GM12878 (cell line): ENCODE measurements around the gene MARCKSL1.

Experiments used
- BMI1 ChIP-seq: fragments of 450-650 bp; IDR thresholded peaks from 2 replicates; pipeline ENCODE4 v1.6.1; 2016; ENCODE audit warnings: mild to moderate bottlenecking, moderate library complexity, borderline replicate concordance
- CHD2 ChIP-seq: IDR thresholded peaks from 2 replicates; pipeline ENCODE4 v1.6.1; 2011; ENCODE audit warnings: low read depth, low read length, improper control_type of control experiment, borderline replicate concordance
- KAT2A ChIP-seq: conservative IDR thresholded peaks from 2 replicates; pipeline ENCODE4 v1.6.1; 2011; ENCODE audit warnings: low read depth, low read length; ENCODE audit not compliant: control insufficient read depth
- MYC ChIP-seq: IDR thresholded peaks from 2 replicates; pipeline ENCODE4 v1.6.1; 2011; ENCODE audit warnings: mild to moderate bottlenecking, low read length, moderate library complexity, inconsistent platforms; ENCODE audit not compliant: insufficient read depth, insufficient replicate concordance, insufficient read length, severe bottlenecking
- ZBTB11 ChIP-seq: fragments of 450-650 bp; formaldehyde crosslinking; IDR thresholded peaks from 2 replicates; pipeline ENCODE4 v1.5.0; 2022; ENCODE audit warnings: mild to moderate bottlenecking, missing genetic modification characterization

DNA sequence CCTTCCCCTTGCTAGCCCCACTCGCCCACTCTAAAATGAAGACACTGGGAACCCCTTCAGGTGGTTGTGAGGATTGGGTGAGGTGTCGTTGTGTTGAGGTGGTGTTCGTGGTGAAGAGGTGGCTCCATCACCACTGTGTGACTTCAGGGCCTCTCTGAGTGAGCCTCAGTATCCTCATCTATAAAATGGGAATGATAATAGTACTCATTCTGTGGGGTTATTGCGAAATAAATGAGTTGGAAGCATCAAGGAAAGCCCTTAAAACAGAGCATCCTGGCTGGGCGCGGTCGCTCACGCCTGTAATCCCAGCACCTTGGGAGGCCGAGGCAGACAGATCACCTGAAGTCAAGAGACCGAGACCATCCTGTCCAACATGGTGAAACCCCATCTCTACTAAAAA lies 6.7 kb upstream of the MARCKSL1 start:
- TF ChIP-seq CHD2 (no peak), MYC (no peak), KAT2A (no peak), ZBTB11 (CRISPR knock-in tag) (no peak), BMI1 (no peak)
